Activated T-helper 1 cell treated with anti-CD3 and anti-CD28 coated beads, Interleukin-12 subunit alpha, Interleukin-12 subunit beta, Interleukin-2, Interleukin-4 antibody, amounts not matched to agents 30 ng/mL and 10 ng/mL and 1 ng/mL, durations not matched to agents 14 hours and 24 hours and 36 hours (primary cell): ENCODE measurements around the gene CCDC169. TPM values are rescaled to one million over a fixed set of nuclear protein-coding genes. Genes with fewer than 3 reads are reported as not detected.

Source experiments
- DNase-seq: peaks from one replicate; pipeline ENCODE4 v3.0.0; 2021; ENCODE audit warnings: low spot score
- H3K27ac Mint-ChIP-seq: one replicate; pipeline ENCODE4 v1.8.0; 2021; ENCODE audit warnings: mild to moderate bottlenecking, mixed read lengths
- H3K27me3 Mint-ChIP-seq: one replicate; pipeline ENCODE4 v1.8.0; 2022; ENCODE audit warnings: mild to moderate bottlenecking, moderate library complexity, mixed read lengths; ENCODE audit not compliant: insufficient read depth
- H3K36me3 Mint-ChIP-seq: one replicate; pipeline ENCODE4 v1.8.0; 2021; ENCODE audit warnings: low read depth, mixed read lengths
- H3K4me1 Mint-ChIP-seq: one replicate; pipeline ENCODE4 v1.8.0; 2021; ENCODE audit warnings: low read depth, mixed read lengths
- H3K4me3 Mint-ChIP-seq: one replicate; pipeline ENCODE4 v1.8.0; 2021; ENCODE audit warnings: mild to moderate bottlenecking, moderate library complexity, mixed read lengths
- H3K9me3 Mint-ChIP-seq: one replicate; pipeline ENCODE4 v1.8.0; 2021; ENCODE audit warnings: mixed read lengths
- intact Hi-C: fragments of 100-400 bp; cut with micrococcal nuclease; formaldehyde crosslinking; loops from one replicate; pipeline ENCODE4 v1.15.1; 2024
- total RNA-seq: library from RNA; stranded (reverse); gene quantifications from 2 replicates; pipeline ENCODE4 v1.2.3, GENCODE V29; 2022

The CCDC169 gene
- total RNA-seq, 1 donor from 2014 or later, result not detected

DNA sequence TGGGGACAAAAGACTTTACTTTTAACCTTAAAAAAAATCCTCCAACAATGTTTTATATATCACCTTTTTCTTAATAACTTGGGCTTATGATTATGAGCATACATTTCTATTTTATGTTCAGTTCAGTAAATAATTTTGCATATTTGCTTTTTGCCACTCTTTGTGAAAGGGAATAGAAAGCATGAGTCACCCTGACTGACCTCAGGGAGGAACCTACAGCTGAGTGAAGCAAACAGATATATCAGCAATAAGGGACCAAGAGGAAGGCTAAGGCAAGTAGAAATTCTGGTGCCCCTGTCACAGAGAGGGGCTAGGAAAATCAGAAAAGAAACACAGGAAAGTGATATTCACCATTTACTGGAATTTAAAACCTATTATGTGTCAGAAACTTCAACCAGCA, 46.1 kb downstream of the CCDC169 start:
- Mint-ChIP-seq H3K4me1 (no peaks in the 10 kb centered on the region), H3K9me3 (no peaks in the 10 kb centered on the region), H3K27me3 (no peaks in the 10 kb centered on the region), H3K27ac (no peak overlapping the region), H3K4me3 (no peak overlapping the region), H3K36me3 (no peaks in the 10 kb centered on the region)
- intact Hi-C loops, result no loop called here
- no peak for DNase-seq

DNA sequence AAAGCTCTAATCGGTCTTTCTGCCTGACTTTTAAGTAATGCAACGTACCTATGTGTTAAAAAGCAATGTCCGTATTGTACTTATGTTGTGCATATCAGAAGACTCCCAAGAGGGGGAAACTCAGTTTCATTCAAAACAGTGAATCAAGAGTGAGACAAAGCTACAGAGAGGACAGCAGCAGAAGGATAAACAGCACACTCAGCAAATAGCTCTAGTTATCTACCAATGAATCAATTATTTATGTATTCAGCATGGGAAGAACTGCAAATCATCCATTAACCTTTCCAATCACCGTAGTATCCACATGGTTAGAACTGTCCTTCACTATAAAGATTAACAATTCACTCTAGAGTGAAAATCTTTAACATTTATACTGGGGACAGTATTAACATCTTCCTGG, 46.6 kb downstream of the CCDC169 start:
- no peak overlapping the region for H3K4me3 Mint-ChIP-seq
- DNase-seq, result no peak
- no peaks in the 10 kb centered on the region for H3K4me1 Mint-ChIP-seq
- no peaks in the 10 kb centered on the region for H3K9me3 Mint-ChIP-seq
- no peaks in the 10 kb centered on the region for H3K27me3 Mint-ChIP-seq
- intact Hi-C loops, result no loop called here
- H3K36me3 Mint-ChIP-seq, result no peaks in the 10 kb centered on the region
- no peak overlapping the region for H3K27ac Mint-ChIP-seq

DNA sequence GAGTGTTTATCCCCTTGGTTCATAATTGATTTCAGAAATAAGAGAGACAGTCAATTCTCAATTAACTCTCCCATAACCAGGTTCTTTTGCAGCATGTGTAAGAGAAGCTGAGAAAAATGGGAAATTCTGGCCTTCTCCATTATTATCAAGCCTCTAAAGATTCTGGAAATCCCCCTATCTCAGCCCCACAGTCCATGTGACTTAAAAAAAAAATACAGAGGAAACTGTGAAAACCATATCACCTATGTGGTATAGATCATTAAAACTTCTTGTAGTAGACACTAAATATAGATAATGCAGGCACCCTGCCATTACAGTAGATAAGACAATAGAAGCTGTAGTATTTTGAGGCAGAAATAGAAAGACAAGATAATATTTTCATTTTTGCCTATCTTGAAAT, 48.9 kb downstream of the CCDC169 start:
- Mint-ChIP-seq H3K9me3 (no peaks in the 10 kb centered on the region), H3K27me3 (no peaks in the 10 kb centered on the region), H3K27ac (no peak overlapping the region), H3K4me3 (no peak overlapping the region), H3K36me3 (no peaks in the 10 kb centered on the region), H3K4me1 (no peaks in the 10 kb centered on the region)
- intact Hi-C loops, result no loop called here
- no peak for DNase-seq

DNA sequence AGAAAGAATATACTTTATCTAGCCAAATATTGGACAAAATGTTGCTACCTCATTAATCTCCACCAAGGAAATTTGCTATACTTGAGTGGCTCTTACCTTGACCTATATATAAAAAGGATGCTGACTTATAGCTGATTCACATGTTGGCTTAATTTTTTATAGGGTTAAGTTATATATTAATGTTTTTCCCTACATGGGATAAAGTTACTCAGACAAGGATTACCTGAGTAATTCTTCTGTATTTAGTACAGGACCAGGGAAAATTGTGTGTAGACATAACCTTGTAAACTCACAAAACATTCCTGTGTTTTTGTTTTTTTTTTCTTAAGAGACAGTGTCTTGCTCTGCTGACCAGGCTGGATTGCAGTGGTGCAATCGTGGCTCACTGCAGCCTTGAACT, 52.6 kb downstream of the CCDC169 start:
- Mint-ChIP-seq H3K27ac (no peak overlapping the region), H3K4me3 (no peak overlapping the region), H3K36me3 (no peaks in the 10 kb centered on the region), H3K4me1 (no peaks in the 10 kb centered on the region), H3K27me3 (no peaks in the 10 kb centered on the region), H3K9me3 (no peaks in the 10 kb centered on the region)
- no peak for DNase-seq
- intact Hi-C loops, result no loop called here

DNA sequence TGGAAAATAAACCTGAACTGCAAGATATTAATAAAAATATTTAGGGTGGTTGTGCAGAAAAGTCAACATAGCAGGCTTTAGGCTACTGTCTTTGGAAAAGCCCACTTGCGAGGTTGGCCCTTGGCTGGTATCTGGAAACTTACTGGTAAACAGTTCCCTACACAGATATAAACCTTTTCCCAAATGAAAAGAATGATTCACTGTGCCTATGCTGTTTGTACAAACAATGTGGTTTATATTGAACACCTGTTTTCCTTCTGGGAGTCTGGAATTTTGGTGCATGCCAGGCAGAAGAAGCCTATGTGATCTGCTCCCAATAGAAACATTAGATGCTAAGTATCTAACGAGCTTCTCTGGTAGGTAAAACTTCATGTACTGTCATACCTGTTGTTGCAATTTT, 53.5 kb downstream of the CCDC169 start:
- Mint-ChIP-seq H3K4me1 (no peaks in the 10 kb centered on the region), H3K9me3 (no peaks in the 10 kb centered on the region), H3K27me3 (no peaks in the 10 kb centered on the region), H3K27ac (no peak overlapping the region), H3K36me3 (no peaks in the 10 kb centered on the region), H3K4me3 (no peak overlapping the region)
- DNase-seq, result no peak
- intact Hi-C loops, result no loop called here

DNA sequence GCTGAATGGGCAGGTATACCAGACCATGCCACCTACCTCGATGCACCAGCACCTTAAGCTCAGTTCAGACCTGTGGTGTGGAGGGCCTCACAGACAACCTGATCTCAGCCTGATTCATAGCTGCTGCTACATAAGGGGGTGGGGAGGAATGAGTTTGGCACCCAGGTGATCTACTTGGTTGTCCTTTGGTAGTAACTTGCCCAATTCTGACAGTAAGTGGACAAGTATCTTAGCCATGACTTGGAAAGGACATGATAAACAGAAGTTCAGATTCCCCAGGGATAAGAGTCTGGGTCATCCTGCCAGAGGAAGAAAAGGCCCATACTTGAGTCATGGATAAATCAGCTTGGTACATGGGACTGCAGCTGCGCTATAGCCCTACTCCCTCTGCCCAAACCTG, 54.9 kb downstream of the CCDC169 start:
- no peaks in the 10 kb centered on the region for H3K9me3 Mint-ChIP-seq
- intact Hi-C loops, result no loop called here
- H3K4me1 Mint-ChIP-seq, result no peaks in the 10 kb centered on the region
- no peak overlapping the region for H3K4me3 Mint-ChIP-seq
- no peaks in the 10 kb centered on the region for H3K27me3 Mint-ChIP-seq
- no peak for DNase-seq
- no peaks in the 10 kb centered on the region for H3K36me3 Mint-ChIP-seq
- H3K27ac Mint-ChIP-seq, result no peak overlapping the region

DNA sequence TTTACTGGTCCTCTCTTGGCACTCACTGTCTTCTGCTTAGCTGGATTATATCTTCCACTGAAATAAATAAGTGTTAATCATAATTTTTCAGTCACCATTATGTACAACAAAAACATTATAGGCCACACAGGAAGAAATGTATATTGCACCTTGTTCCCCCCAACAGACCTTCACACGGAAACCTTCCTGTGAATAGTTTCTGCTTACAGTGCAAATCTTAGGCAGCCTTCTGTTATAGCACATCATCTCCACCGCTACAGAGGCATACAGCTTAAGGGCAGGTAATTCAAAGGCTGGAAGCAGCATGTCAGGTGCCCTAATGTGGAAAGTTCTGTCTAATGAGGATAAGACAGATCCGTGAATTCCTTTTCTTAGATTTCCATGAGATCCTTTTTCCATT, 66.4 kb downstream of the CCDC169 start:
- no peak for DNase-seq
- Mint-ChIP-seq H3K4me3 (no peak overlapping the region), H3K9me3 (no peaks in the 10 kb centered on the region), H3K4me1 (no peaks in the 10 kb centered on the region), H3K27me3 (peaks cover 2% of the 10 kb centered on the region), H3K36me3 (no peaks in the 10 kb centered on the region), H3K27ac (no peak overlapping the region)
- intact Hi-C loops, result no loop called here

DNA sequence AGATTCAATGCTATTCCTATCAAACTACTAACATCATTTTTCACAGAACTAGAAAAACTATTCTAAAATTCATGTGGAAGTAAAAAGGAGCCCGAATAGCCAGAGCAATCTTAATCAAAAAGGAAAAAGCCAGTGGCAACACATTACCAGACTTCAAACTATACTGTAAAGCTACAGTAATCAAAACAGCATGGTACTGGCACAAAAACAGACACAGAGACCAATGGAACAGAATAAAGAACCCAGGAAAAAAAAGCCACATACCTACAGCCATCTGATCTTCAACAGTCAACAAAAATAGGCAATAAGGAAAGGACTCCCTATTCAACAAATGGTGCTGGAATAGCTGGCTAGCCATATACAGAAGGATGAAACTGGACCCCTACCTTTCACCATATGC, 72.9 kb downstream of the CCDC169 start:
- Mint-ChIP-seq H3K9me3 (no peaks in the 10 kb centered on the region), H3K4me1 (no peaks in the 10 kb centered on the region), H3K27ac (no peak overlapping the region), H3K27me3 (no peaks in the 10 kb centered on the region), H3K4me3 (no peak overlapping the region), H3K36me3 (no peaks in the 10 kb centered on the region)
- no peak for DNase-seq
- intact Hi-C loops, result no loop called here

DNA sequence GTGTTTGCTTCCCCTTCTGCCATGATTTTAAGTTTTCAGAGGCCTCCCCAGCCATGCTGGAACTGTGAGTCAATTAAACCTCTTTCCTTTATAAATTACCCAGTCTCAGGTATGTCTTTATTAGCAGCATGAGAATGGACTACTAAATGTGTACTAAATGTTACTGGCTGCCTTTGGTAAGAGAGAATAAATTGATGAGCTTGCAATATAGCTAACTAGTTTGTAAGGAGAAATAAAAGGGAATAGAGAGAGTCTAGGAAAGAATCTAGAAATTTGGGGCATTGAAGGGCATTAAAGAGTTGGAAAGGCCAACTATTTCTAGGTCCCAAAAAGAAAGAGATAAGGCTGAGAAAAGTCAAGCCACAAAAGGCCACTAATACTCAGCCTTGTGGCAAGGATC, 77.7 kb downstream of the CCDC169 start:
- Mint-ChIP-seq H3K36me3 (no peaks in the 10 kb centered on the region), H3K27ac (no peak overlapping the region), H3K4me3 (no peak overlapping the region), H3K9me3 (peaks cover 8% of the 10 kb centered on the region), H3K27me3 (no peaks in the 10 kb centered on the region), H3K4me1 (no peaks in the 10 kb centered on the region)
- intact Hi-C loops, result no loop called here
- no peak for DNase-seq

DNA sequence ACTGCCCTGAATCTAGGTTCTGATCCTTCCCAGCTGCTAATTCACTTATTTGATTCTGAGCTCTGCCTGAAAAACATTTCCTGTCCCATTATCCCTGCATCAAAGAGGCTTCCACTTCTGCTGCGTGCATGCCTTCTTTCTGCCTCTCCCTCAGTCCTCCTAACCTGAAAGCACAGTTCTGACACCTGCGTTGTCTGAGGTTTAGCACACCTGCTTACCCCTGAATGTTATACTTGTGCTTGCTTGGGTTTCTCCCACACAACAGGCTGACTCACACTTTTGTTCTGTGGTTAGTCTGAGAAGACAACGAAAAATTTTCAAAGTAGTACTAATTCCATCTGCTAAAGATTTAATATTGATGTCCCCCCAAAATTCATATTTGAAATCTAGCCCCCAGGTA, 80.2 kb downstream of the CCDC169 start:
- Mint-ChIP-seq H3K36me3 (no peaks in the 10 kb centered on the region), H3K9me3 (peaks cover 8% of the 10 kb centered on the region), H3K4me3 (no peak overlapping the region), H3K4me1 (no peaks in the 10 kb centered on the region), H3K27ac (no peak overlapping the region), H3K27me3 (no peaks in the 10 kb centered on the region)
- intact Hi-C loops, result no loop called here
- DNase-seq, result no peak

DNA sequence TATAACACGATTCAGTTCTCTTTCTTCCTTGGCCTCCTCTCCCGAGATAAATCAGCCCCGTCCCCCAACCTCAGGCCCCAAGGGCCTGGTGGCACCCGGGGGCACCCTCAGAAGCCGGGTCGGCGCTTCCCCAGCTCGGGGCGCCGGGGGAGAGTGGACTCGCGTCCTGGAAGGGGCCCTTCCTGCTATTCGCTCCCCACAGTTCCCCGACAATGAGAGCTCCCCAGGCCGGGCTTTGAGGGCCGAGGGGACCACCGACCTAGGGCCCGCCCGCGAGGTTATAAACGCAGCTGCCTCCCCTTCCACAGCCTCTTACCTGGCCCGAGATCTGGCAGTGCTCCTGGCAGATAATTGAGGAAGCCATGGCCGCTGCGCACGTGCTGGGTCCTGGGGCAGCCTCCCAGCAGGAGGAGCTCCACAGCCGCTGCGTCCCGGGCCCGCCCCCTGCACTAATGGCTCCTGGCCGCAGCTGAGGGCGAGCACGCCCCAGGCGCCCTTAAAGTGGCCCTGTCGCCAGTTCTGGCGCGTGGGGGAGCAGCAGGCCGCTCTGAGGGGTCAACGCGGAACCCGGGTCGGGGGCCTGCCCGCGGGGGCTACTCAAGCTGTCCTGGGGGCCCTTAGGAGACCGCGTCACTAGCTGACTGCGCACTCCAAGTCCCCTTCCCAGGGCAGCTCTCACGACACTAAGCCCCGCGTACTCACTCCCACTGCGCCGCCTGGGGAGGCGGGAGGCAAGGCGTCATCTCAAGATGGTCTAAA, 83.3 kb downstream of the CCDC169 start, which contains the start of gene SOHLH2:
Gene SOHLH2, minus strand, starts transcription at position 394 of the 759 bp plus-strand sequence. Its CDS starts 30 bp downstream, at position 364.
- Mint-ChIP-seq H3K36me3 (no peaks in the 10 kb centered on the region), H3K4me3 (no peak within 1 kb of the TSS), H3K4me1 (no peaks in the 10 kb centered on the region), H3K27me3 (no peaks in the 10 kb centered on the region), H3K27ac (no peak within 1 kb of the TSS), H3K9me3 (peaks cover 12% of the 10 kb centered on the region)
- intact Hi-C loops, result no loop called here
- DNase-seq, result no peak

DNA sequence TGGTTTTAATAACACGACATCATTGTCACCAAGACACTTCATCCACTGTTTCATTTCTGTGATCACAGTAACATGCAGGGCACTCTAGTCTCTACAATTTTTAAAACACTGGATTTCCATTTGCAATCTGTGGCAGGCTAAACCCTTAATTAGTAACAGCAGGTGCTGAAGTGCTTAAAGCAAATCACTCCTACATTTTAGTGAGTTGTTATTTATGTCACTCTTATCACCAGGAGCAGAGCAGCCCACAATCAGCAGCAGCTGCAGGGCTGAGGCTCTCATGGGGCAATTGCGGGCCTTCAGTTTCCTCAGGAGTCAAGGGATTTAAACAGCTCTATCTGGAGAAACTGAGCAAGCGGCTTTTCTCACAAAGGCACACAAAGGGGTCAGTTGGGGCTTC, 84.8 kb downstream of the CCDC169 start:
- DNase-seq, result no peak
- no peaks in the 10 kb centered on the region for H3K4me1 Mint-ChIP-seq
- no peak overlapping the region for H3K4me3 Mint-ChIP-seq
- intact Hi-C loops, result no loop called here
- peaks cover 1% of the 10 kb centered on the region for H3K27me3 Mint-ChIP-seq
- H3K36me3 Mint-ChIP-seq, result no peaks in the 10 kb centered on the region
- no peak overlapping the region for H3K27ac Mint-ChIP-seq
- H3K9me3 Mint-ChIP-seq, result peaks cover 12% of the 10 kb centered on the region

DNA sequence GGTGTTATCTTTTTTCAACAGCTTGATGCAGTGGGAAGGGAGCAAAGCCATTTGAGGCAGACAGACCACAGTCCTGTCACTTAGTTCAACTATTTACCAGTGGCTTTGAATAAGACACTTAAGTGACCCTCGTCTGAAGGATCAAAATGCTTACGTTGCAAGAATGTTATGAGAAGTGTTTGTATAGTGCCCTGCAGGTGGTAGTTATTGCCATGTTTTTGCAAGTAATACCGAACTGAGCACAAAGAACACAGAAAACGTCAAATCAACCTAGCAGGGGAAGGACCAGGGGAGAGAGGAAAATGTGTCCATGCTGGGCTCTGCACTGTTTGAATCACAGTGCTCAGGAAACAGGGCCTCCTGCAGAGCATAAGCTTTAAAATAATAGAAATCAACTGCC, 86.0 kb downstream of the CCDC169 start:
- intact Hi-C loops, result no loop called here
- Mint-ChIP-seq H3K36me3 (no peaks in the 10 kb centered on the region), H3K9me3 (peaks cover 12% of the 10 kb centered on the region), H3K27me3 (peaks cover 1% of the 10 kb centered on the region), H3K27ac (no peak overlapping the region), H3K4me3 (no peak overlapping the region), H3K4me1 (no peaks in the 10 kb centered on the region)
- DNase-seq, result no peak

DNA sequence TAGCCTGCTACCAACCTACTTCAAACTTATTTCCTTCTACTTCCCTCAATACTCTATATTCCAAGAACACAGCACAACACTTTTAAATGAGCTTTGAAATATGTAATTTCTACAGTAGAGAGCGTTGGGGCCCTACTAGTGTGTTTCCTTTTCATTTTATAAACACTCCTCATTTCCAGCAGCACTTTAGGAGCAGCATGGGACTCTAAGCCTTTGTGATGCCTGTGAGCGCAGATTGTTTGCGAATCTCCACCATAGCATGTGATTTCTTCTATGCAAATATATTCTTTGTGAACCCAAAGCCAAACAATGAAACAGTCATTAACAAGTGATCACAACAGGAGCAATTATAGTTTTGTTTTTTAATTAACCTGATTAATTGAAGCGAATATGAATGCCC, 86.9 kb downstream of the CCDC169 start:
- no peak overlapping the region for H3K4me3 Mint-ChIP-seq
- H3K4me1 Mint-ChIP-seq, result no peaks in the 10 kb centered on the region
- no peak overlapping the region for H3K27ac Mint-ChIP-seq
- DNase-seq, result no peak
- peaks cover 9% of the 10 kb centered on the region for H3K9me3 Mint-ChIP-seq
- H3K36me3 Mint-ChIP-seq, result no peaks in the 10 kb centered on the region
- intact Hi-C loops, result no loop called here
- peaks cover 1% of the 10 kb centered on the region for H3K27me3 Mint-ChIP-seq
